Hepatocyte (in vitro differentiated cells): ENCODE results near the gene DIPK1A. TPM values are rescaled to one million over a fixed set of nuclear protein-coding genes. Genes with fewer than 3 reads are reported as not detected.
A peak's percentile ranks its signal among the peaks of the same experiment; 100 is the strongest.

Experiments used
- DNase-seq: peaks from one replicate; pipeline ENCODE4 v3.0.0-alpha.2; 2016; ENCODE audit warnings: low spot score
- H2AFZ ChIP-seq: fragments of 200-600 bp; sonication (generic); 2 replicates; pipeline ENCODE4 v1.6.0; 2016; ENCODE audit warnings: antibody characterized with exemption, mild to moderate bottlenecking
- H3K27ac ChIP-seq: fragments of 200-600 bp; sonication (generic); 2 replicates; pipeline ENCODE4 v1.5.1; 2016; ENCODE audit warnings: mild to moderate bottlenecking
- H3K27me3 ChIP-seq: fragments of 200-600 bp; sonication (generic); 2 replicates; pipeline ENCODE4 v1.6.1; 2016
- H3K36me3 ChIP-seq: fragments of 200-600 bp; sonication (generic); replicated peaks from 2 replicates; pipeline ENCODE4 v1.5.1; 2016; ENCODE audit warnings: low read depth; ENCODE audit not compliant: insufficient read depth
- H3K4me1 ChIP-seq: fragments of 200-600 bp; sonication (generic); 2 replicates; pipeline ENCODE4 v1.5.1; 2016; ENCODE audit warnings: mild to moderate bottlenecking, moderate library complexity; ENCODE audit not compliant: insufficient read depth
- H3K4me2 ChIP-seq: fragments of 200-600 bp; sonication (generic); 2 replicates; pipeline ENCODE4 v1.6.0; 2016
- H3K4me3 ChIP-seq: fragments of 200-600 bp; sonication (generic); 2 replicates; pipeline ENCODE4 v1.5.1; 2016; ENCODE audit warnings: mild to moderate bottlenecking
- H3K79me2 ChIP-seq: fragments of 200-600 bp; sonication (generic); 2 replicates; pipeline ENCODE4 v1.6.0; 2017; ENCODE audit warnings: mild to moderate bottlenecking
- H3K9me2 ChIP-seq: fragments of 200-600 bp; sonication (generic); replicated peaks from 2 replicates; pipeline ENCODE4 v1.6.0; 2017; ENCODE audit warnings: mild to moderate bottlenecking; ENCODE audit not compliant: insufficient read depth
- H3K9me3 ChIP-seq: fragments of 200-600 bp; sonication (generic); 2 replicates; pipeline ENCODE4 v1.5.1; 2016; ENCODE audit warnings: low read depth, mild to moderate bottlenecking
- H4K20me1 ChIP-seq: fragments of 200-600 bp; sonication (generic); 2 replicates; pipeline ENCODE4 v1.6.0; 2016; ENCODE audit warnings: mild to moderate bottlenecking; ENCODE audit not compliant: insufficient read depth, poor library complexity, severe bottlenecking
- CTCF ChIP-seq: fragments of 200-600 bp; sonication (generic); IDR thresholded peaks from 2 replicates; pipeline ENCODE4 v1.5.1; 2016; ENCODE audit warnings: antibody characterized with exemption, mild to moderate bottlenecking; ENCODE audit not compliant: poor library complexity
- EZH2 ChIP-seq: fragments of 200-600 bp; sonication (generic); IDR thresholded peaks from 2 replicates; pipeline ENCODE4 v1.6.1; 2016; ENCODE audit warnings: antibody characterized with exemption, mild to moderate bottlenecking, borderline replicate concordance
- EZH2phosphoT487 ChIP-seq: fragments of 200-600 bp; sonication (generic); IDR thresholded peaks from one replicate; pipeline ENCODE4 v1.6.1; 2018; ENCODE audit warnings: antibody characterized with exemption, mild to moderate bottlenecking, low read depth, moderate library complexity; ENCODE audit not compliant: unreplicated experiment, severe bottlenecking
- WGBS: methylation state at CpG from one replicate; pipeline ENCODE4 v1.1.6; 2016; ENCODE audit warnings: low lambda C conversion rate; ENCODE audit errors: missing lambda C conversion rate; 5-methylcytosine and 5-hydroxymethylcytosine counted together
- polyA plus RNA-seq: library from polyadenylated mRNA; unstranded; fragments of >200 nt; fragmentation: Nextera tagmentation; extraction: Ambion mirVana; gene quantifications from 2 replicates; pipeline ENCODE4 v1.2.1, GENCODE V29; 2016
- total RNA-seq: library from RNA; depleted of rRNA; stranded (reverse); fragments of >200 nt; gene quantifications from 2 replicates; pipeline ENCODE4 v1.2.3, GENCODE V29; 2014

DIPK1A gene
- total and polyA plus RNA-seq, 2 experiments from 2014 or later, result 18.0 to 19.7 TPM

- no peak overlapping the region for H2AFZ ChIP-seq
- H4K20me1 ChIP-seq, result no peaks in the 10 kb centered on the region
- no peaks in the 10 kb centered on the region for H3K27me3 ChIP-seq
- H3K36me3 ChIP-seq, result no peaks in the 10 kb centered on the region
- TF ChIP-seq EZH2phosphoT487 (no peak), CTCF (no peak), EZH2 (no peak)
- no peaks in the 10 kb centered on the region for H3K9me2 ChIP-seq
- H3K27ac ChIP-seq, result peak overlapping the region; percentile 3
- H3K9me3 ChIP-seq, result no peaks in the 10 kb centered on the region
- H3K4me1 ChIP-seq, result no peaks in the 10 kb centered on the region
- DNase-seq, result no peak
- no peaks in the 10 kb centered on the region for H3K79me2 ChIP-seq
- no peak overlapping the region for H3K4me2 ChIP-seq
- no peak overlapping the region for H3K4me3 ChIP-seq
Observed at GRCh38 chr1:92854101-92854785, 107.0 kb downstream of the DIPK1A start.

DNA sequence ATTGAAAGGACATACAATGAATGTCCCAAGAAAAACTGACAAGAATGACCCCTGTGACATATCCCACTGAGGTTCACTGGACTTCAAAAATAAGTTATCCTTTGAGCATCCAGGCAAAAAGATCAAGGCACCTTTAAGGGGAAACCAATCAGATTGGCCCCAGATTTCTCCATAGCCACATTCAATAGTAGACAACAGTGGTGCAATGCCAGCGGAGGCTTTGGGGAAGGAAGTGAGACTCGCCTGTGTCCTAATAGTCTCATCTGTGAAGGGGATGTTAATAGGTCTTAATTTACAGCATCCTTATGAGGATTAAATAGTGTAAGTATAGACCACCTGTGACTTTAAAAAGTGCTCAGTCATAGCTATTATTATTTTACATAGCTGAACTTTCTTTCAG, 108.0 kb downstream of the DIPK1A start:
- no peak overlapping the region for H3K4me2 ChIP-seq
- no peaks in the 10 kb centered on the region for H3K9me3 ChIP-seq
- 84% methylated on average over 2 of the region's 2 CpGs for WGBS
- H3K27ac ChIP-seq, result no peak overlapping the region
- TF ChIP-seq EZH2phosphoT487 (no peak), EZH2 (no peak), CTCF (no peak)
- H2AFZ ChIP-seq, result no peak overlapping the region
- H3K4me3 ChIP-seq, result no peak overlapping the region
- no peaks in the 10 kb centered on the region for H3K79me2 ChIP-seq
- H3K27me3 ChIP-seq, result no peaks in the 10 kb centered on the region
- H4K20me1 ChIP-seq, result no peaks in the 10 kb centered on the region
- H3K4me1 ChIP-seq, result no peaks in the 10 kb centered on the region
- H3K36me3 ChIP-seq, result no peaks in the 10 kb centered on the region
- DNase-seq, result no peak
- no peaks in the 10 kb centered on the region for H3K9me2 ChIP-seq

DNA sequence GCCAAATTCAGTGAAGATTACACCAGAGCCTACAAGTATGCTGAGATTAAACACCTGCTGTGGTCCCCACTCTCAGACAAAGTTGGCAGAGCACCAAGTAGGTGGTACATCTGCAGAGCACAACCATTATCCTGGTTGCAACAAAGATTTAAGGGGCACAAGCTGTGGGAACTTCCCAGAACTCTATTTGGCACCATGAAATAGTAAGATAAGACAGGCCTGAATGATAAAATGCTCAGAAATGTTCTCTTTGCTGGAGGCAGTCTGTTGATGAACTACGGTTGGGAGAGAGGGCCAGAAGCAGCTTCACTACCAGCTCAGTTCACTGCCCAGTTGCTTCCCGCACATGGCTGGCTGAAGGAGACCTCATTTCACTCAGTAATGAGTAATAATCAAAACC, 109.5 kb downstream of the DIPK1A start:
- no peak for TF ChIP-seq EZH2phosphoT487
- TF ChIP-seq EZH2, result no peak
- TF ChIP-seq CTCF, result no peak
- Histone ChIP-seq H3K36me3 (no peaks in the 10 kb centered on the region), H3K4me3 (no peak overlapping the region), H3K9me3 (no peaks in the 10 kb centered on the region), H2AFZ (no peak overlapping the region), H3K9me2 (no peaks in the 10 kb centered on the region), H4K20me1 (no peaks in the 10 kb centered on the region), H3K27me3 (no peaks in the 10 kb centered on the region), H3K27ac (no peak overlapping the region), H3K79me2 (no peaks in the 10 kb centered on the region), H3K4me1 (no peaks in the 10 kb centered on the region), H3K4me2 (no peak overlapping the region)
- whole genome bisulfite sequencing, result 87% methylated on average over 2 of the region's 2 CpGs
- DNase-seq, result no peak

GRCh38 chr1:92850019-92850418, 111.2 kb downstream of the DIPK1A start:
- H4K20me1 ChIP-seq, result no peaks in the 10 kb centered on the region
- no peaks in the 10 kb centered on the region for H3K27me3 ChIP-seq
- H3K27ac ChIP-seq, result no peak overlapping the region
- no peak overlapping the region for H3K4me3 ChIP-seq
- DNase-seq, result no peak
- no peak overlapping the region for H2AFZ ChIP-seq
- no peaks in the 10 kb centered on the region for H3K9me3 ChIP-seq
- no peaks in the 10 kb centered on the region for H3K4me1 ChIP-seq
- 99% methylated on average over 3 of the region's 3 CpGs for WGBS
- TF ChIP-seq EZH2 (no peak), CTCF (no peak), EZH2phosphoT487 (no peak)
- no peak overlapping the region for H3K4me2 ChIP-seq
- H3K36me3 ChIP-seq, result no peaks in the 10 kb centered on the region
- H3K9me2 ChIP-seq, result no peaks in the 10 kb centered on the region
- no peaks in the 10 kb centered on the region for H3K79me2 ChIP-seq
